Neuron (in vitro differentiated cells): Measurements from ENCODE around the gene TOE1.
"Not testable (repeated sequence)": the region's sequence is repeated elsewhere in the genome, so short reads cannot be mapped to it uniquely, and the experiment has no call there.

ENCODE experiments used
- H2AFZ ChIP-seq: one replicate; pipeline ENCODE4 v1.6.1; 2013; ENCODE audit warnings: low read depth, mild to moderate bottlenecking, inconsistent platforms, low read length, moderate library complexity
- H3K27me3 ChIP-seq: one replicate; pipeline ENCODE4 v1.6.1; 2013; ENCODE audit warnings: low read length; ENCODE audit not compliant: insufficient read depth
- H3K36me3 ChIP-seq: one replicate; pipeline ENCODE4 v1.6.1; 2013; ENCODE audit warnings: low read length; ENCODE audit not compliant: insufficient read depth
- H3K4me1 ChIP-seq: one replicate; pipeline ENCODE4 v1.6.1; 2013; ENCODE audit warnings: low read length; ENCODE audit not compliant: insufficient read depth
- H3K4me3 ChIP-seq: 2 replicates; pipeline ENCODE4 v1.5.1; 2013; ENCODE audit warnings: mild to moderate bottlenecking, low read length, moderate library complexity
- H3K9me3 ChIP-seq: one replicate; pipeline ENCODE4 v1.6.1; 2013; ENCODE audit warnings: low read length

The TOE1 gene

GRCh38 chr1:45380125-45380524, 40.2 kb downstream of the TOE1 start:
- Histone ChIP-seq H3K4me3 (no peak overlapping the region), H2AFZ (no peak overlapping the region), H3K4me1 (no peaks in the 10 kb centered on the region), H3K9me3 (no peaks in the 10 kb centered on the region), H3K36me3 (no peaks in the 10 kb centered on the region), H3K27me3 (peaks cover 2% of the 10 kb centered on the region)

DNA sequence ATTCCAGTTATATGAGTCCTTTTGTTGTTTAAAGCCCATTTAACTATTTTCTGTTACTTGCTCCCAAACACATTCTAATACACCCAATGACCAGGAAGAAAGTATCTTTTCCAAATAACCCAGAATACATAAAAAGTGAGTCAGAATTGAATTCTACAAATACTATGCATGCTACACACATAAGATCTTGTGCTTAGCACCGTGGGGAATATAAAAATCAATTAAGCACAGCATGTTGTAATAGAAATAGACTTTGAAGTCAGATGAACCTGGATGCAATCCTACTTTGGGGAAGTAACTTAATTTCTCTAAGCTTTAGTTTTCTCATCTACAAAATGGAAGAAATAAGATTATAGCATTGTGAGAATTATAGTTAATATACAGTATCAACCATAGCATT, 40.8 kb downstream of the TOE1 start:
- Histone ChIP-seq H3K36me3 (no peaks in the 10 kb centered on the region), H3K4me3 (no peak overlapping the region), H3K9me3 (no peaks in the 10 kb centered on the region), H3K4me1 (no peaks in the 10 kb centered on the region), H2AFZ (no peak overlapping the region), H3K27me3 (peaks cover 2% of the 10 kb centered on the region)

- no peak overlapping the region for H2AFZ ChIP-seq
- peaks cover 2% of the 10 kb centered on the region for H3K27me3 ChIP-seq
- no peak overlapping the region for H3K4me3 ChIP-seq
- H3K9me3 ChIP-seq, result no peaks in the 10 kb centered on the region
- no peaks in the 10 kb centered on the region for H3K36me3 ChIP-seq
- H3K4me1 ChIP-seq, result no peaks in the 10 kb centered on the region
Measured at GRCh38 chr1:45381243-45381642, 41.3 kb downstream of the TOE1 start.

GRCh38 chr1:45383191-45383590, 43.2 kb downstream of the TOE1 start:
- Histone ChIP-seq H2AFZ (no peak overlapping the region), H3K36me3 (no peaks in the 10 kb centered on the region), H3K4me3 (no peak overlapping the region), H3K4me1 (no peaks in the 10 kb centered on the region), H3K27me3 (peaks cover 2% of the 10 kb centered on the region), H3K9me3 (no peaks in the 10 kb centered on the region)

DNA sequence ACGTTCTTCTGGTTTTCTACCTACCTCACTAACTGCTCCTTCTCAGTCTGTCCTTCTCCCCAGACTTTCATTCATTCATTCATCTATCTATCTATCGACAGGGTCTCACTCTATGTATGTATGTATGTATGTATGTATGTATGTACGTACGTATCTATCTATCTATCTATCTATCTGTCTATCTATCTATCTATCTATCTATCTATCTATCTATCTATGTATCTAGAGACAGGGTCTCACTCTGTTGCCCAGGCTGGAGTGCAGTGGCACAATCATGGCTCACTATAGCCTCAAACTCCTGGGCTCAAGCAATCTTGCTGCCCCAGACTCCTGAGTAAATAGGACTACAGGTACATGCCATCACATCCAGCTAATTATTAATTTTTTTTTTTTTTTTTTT, 44.2 kb downstream of the TOE1 start:
- H3K4me1 ChIP-seq, H3K36me3 ChIP-seq, H3K9me3 ChIP-seq, H3K27me3 ChIP-seq, H2AFZ ChIP-seq, H3K4me3 ChIP-seq: not testable (repeated sequence)

GRCh38 chr1:45385302-45385701, 45.3 kb downstream of the TOE1 start:
- Histone ChIP-seq H3K36me3 (no peaks in the 10 kb centered on the region), H3K4me3 (no peak overlapping the region), H3K9me3 (no peaks in the 10 kb centered on the region), H2AFZ (no peak overlapping the region), H3K4me1 (no peaks in the 10 kb centered on the region), H3K27me3 (peaks cover 2% of the 10 kb centered on the region)

DNA sequence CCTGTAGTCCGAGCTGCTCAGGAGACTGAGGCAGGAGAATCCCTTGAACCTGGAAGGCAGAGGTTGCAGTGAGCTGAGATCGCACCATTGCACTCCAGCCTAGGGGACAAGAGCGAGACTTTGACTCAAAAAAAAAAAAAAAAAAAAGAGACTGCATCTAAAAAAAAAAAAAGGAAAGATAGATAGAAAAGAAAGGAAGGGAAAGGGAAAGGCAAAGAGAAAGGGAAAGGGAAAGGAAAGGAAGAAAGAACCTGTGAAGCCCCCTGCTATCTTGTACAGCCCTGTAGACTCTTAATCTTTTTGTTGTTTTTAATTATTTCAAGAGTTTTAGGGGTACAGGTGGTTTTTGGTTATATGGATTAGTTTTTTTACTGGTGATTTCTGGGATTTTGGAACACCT, 46.2 kb downstream of the TOE1 start:
- no peak overlapping the region for H2AFZ ChIP-seq
- no peak overlapping the region for H3K4me3 ChIP-seq
- no peaks in the 10 kb centered on the region for H3K36me3 ChIP-seq
- H3K9me3 ChIP-seq, result no peaks in the 10 kb centered on the region
- no peaks in the 10 kb centered on the region for H3K4me1 ChIP-seq
- H3K27me3 ChIP-seq, result peaks cover 2% of the 10 kb centered on the region
